GM19372 (cell line): ENCODE data around the gene TNFSF12.

Source experiments
- ATAC-seq: cut with Tn5 transposase; IDR thresholded peaks from one replicate; pipeline ENCODE4 v1.9.1; 2021; ENCODE audit warnings: mild to moderate bottlenecking, low read depth, moderate library complexity; ENCODE audit not compliant: unreplicated experiment

Gene TNFSF12, protein sequence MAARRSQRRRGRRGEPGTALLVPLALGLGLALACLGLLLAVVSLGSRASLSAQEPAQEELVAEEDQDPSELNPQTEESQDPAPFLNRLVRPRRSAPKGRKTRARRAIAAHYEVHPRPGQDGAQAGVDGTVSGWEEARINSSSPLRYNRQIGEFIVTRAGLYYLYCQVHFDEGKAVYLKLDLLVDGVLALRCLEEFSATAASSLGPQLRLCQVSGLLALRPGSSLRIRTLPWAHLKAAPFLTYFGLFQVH

DNA sequence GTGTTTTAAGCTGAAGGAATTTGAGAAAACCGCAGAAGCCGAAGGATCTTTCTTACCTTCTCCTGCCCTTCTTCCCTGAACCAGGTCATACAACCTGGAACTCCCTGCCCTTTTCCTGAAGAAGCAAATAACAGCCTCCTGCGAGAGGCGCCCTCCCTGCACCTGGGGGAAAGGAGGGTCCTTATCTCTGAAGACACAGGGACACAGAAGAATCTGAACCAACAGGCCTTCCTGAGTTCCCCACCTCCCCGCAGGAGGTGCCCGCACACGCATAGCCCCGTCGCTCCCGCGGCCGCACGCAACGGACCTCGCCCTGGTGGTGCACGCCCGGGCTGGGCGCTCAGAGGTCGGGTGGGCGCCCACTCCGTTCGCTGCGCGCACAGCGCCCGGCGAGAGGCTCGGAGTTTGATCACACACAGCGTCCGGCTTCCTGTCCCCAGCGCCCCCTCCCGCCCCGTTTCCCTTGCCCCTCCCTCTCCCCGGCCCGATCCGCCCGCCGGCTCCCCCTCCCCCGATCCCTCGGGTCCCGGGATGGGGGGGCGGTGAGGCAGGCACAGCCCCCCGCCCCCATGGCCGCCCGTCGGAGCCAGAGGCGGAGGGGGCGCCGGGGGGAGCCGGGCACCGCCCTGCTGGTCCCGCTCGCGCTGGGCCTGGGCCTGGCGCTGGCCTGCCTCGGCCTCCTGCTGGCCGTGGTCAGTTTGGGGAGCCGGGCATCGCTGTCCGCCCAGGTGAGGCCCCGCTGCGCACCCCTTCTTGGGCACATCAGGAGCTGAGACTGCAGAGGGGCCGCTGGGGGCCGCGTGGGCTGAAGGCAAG is at the start of gene TNFSF12:
TNFSF12 (plus strand) TSS at position 474 of the 816 bp plus-strand sequence; CDS start at position 570, 96 bp downstream.
- ATAC-seq, result no peak

DNA sequence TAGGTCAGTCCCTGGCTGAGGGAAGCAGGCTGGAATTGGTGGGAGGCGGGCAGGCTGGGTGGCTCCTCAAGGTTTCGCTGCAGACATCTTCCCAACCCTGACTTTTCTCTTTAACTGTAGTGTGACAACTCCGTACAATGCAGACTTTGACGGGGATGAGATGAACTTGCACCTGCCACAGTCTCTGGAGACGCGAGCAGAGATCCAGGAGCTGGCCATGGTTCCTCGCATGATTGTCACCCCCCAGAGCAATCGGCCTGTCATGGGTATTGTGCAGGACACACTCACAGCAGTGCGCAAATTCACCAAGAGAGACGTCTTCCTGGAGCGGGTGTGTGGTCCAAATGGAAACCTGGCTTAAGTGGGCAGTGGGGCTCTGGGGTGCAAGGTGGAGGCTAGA is 49.7 kb upstream of the TNFSF12 start:
- no peak for ATAC-seq

DNA sequence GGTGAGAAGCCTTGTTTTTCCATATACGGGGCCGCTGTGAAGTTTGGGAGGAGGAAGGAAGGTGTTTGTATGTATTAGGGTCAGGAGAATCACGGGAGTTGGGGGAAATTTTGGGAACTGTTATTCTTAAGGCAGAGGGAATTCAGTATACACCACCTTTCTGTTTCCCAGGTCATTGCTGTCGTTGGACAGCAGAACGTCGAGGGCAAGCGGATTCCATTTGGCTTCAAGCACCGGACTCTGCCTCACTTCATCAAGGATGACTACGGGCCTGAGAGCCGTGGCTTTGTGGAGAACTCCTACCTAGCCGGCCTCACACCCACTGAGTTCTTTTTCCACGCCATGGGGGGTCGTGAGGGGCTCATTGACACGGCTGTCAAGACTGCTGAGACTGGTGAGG is 47.1 kb upstream of the TNFSF12 start:
- ATAC-seq, result no peak

DNA sequence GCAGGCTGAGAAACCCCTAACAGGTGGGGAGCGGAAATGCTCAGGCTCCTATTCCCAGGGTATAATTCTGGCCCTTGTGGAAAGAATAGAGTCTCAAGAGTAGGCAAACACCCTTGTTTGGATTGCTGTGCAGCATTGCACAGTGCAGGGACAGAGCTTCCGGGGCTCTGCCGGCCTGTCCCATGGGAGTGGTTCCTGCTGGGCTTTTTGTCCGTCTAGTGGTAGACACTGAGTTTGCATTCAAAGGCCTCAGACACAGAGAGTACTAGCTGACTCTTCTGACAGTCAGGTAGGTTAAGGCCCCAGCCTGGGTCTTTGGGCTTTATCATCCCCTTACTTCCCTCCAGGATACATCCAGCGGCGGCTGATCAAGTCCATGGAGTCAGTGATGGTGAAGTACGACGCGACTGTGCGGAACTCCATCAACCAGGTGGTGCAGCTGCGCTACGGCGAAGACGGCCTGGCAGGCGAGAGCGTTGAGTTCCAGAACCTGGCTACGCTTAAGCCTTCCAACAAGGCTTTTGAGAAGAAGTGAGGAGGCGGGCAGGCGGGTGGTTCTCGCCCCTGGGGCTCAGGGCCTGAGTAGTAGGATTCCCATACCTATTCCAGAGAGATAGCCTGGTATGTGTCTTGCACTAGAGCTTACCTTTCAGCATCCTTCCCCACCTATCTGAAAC is 46.5 kb upstream of the TNFSF12 start:
- no peak for ATAC-seq

DNA sequence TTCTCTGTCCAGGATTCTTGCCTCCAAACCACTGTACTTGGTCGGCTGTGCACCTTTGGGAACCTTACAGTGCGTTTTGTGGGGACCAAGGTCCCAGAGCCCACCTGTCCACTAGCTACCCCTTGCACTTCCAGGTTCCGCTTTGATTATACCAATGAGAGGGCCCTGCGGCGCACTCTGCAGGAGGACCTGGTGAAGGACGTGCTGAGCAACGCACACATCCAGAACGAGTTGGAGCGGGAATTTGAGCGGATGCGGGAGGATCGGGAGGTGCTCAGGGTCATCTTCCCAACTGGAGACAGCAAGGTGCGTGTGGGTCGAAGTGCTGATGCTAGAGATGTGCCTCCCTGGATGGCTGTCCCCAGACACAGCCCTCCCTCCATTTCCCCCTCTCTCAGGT is 45.9 kb upstream of the TNFSF12 start:
- no peak for ATAC-seq

DNA sequence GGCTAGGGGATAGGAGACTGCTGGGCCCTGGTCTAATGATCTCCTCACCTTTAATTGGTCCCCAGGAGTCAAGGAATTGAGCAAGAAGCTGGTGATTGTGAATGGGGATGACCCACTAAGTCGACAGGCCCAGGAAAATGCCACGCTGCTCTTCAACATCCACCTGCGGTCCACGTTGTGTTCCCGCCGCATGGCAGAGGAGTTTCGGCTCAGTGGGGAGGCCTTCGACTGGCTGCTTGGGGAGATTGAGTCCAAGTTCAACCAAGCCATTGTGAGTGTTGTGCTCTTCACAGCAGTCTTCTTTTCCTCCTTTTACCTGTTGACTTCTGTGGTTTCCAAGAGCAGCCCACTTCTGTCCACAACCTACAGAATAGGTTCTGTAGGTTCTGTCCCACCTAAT is 45.3 kb upstream of the TNFSF12 start:
- ATAC-seq, result no peak

DNA sequence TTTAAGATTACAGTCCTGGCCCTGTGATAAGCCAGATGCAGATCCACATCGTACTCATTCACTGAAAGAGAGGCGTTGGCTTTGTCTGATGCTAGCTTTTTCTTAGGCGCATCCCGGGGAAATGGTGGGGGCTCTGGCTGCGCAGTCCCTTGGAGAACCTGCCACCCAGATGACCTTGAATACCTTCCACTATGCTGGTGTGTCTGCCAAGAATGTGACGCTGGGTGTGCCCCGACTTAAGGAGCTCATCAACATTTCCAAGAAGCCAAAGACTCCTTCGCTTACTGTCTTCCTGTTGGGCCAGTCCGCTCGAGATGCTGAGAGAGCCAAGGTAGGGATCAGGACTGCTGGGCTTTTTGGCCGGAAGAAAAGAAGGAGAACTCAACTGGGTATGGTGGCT is 40.7 kb upstream of the TNFSF12 start:
- ATAC-seq, result no peak

DNA sequence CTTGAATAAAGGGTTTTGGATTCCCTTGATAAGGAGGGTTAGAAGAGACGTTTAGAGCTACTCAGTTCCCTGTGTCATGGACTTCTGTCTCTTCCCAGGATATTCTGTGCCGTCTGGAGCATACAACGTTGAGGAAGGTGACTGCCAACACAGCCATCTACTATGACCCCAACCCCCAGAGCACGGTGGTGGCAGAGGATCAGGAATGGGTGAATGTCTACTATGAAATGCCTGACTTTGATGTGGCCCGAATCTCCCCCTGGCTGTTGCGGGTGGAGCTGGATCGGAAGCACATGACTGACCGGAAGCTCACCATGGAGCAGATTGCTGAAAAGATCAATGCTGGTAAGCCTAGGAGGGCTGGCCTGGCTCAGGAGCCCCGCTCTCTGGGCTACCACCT is 40.0 kb upstream of the TNFSF12 start:
- ATAC-seq, result no peak

DNA sequence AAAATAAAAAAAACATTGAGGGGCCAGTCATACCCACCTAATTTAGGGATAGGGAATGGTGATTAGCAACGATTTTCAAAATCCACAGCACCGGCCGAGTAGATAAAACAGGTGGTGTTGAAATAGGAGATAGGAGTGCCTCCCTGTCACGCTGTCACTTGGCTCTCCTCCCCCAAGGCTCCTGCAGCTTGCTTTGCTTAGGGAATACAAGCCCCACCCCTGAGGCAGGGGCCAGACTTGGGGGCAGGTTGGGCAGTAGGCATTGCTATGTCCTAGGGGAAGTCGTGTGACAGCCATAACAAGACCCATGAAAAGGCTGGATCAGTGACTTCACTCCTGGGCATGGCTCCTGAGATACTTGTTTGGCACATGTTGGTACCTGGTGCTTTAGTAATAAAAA is 38.9 kb upstream of the TNFSF12 start:
- no peak for ATAC-seq

DNA sequence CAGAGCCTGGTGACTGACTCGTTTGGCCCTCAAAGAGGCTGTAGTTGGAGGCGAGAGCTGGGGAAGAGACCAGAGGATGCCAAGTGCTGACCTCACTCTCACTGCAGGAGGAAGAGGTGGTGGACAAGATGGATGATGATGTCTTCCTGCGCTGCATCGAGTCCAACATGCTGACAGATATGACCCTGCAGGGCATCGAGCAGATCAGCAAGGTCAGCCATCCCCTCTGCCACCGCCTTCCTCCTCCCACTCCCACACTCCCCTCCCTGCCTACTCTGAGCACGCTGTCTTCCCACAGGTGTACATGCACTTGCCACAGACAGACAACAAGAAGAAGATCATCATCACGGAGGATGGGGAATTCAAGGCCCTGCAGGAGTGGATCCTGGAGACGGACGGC is 37.8 kb upstream of the TNFSF12 start:
- ATAC-seq, result no peak

DNA sequence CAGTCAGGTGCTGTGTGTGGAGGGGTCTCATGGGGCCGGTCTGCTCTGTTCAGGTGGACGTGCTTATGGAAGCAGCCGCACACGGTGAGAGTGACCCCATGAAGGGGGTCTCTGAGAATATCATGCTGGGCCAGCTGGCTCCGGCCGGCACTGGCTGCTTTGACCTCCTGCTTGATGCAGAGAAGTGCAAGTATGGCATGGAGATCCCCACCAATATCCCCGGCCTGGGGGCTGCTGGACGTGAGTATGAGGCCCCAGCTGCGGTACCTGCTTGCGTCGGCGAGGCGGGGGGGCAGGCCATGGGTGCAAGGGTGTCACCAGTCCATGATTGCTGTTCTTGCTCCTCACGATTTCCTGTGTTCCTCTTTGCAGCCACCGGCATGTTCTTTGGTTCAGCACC is 36.8 kb upstream of the TNFSF12 start:
- ATAC-seq, result no peak

DNA sequence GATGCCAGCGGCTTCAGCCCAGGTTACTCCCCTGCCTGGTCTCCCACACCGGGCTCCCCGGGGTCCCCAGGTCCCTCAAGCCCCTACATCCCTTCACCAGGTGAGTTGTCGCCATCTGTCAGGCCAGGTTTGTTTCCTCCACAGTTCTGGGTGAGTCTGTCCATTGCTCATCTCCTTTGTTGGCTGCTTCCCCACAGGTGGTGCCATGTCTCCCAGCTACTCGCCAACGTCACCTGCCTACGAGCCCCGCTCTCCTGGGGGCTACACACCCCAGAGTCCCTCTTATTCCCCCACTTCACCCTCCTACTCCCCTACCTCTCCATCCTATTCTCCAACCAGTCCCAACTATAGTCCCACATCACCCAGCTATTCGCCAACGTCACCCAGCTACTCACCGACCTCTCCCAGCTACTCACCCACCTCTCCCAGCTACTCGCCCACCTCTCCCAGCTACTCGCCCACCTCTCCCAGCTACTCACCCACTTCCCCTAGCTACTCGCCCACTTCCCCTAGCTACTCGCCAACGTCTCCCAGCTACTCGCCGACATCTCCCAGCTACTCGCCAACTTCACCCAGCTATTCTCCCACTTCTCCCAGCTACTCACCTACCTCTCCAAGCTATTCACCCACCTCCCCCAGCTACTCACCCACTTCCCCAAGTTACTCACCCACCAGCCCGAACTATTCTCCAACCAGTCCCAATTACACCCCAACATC is 35.9 kb upstream of the TNFSF12 start:
- no peak for ATAC-seq

DNA sequence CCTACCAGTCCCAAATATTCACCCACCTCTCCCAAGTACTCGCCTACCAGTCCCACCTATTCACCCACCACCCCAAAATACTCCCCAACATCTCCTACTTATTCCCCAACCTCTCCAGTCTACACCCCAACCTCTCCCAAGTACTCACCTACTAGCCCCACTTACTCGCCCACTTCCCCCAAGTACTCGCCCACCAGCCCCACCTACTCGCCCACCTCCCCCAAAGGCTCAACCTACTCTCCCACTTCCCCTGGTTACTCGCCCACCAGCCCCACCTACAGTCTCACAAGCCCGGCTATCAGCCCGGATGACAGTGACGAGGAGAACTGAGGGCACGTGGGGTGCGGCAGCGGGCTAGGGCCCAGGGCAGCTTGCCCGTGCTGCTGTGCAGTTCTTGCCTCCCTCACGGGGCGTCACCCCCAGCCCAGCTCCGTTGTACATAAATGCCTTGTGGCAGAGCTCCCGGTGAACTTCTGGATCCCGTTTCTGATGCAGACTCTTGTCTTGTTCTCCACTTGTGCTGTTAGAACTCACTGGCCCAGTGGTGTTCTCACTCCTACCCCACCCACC is 34.9 kb upstream of the TNFSF12 start:
- no peak for ATAC-seq

DNA sequence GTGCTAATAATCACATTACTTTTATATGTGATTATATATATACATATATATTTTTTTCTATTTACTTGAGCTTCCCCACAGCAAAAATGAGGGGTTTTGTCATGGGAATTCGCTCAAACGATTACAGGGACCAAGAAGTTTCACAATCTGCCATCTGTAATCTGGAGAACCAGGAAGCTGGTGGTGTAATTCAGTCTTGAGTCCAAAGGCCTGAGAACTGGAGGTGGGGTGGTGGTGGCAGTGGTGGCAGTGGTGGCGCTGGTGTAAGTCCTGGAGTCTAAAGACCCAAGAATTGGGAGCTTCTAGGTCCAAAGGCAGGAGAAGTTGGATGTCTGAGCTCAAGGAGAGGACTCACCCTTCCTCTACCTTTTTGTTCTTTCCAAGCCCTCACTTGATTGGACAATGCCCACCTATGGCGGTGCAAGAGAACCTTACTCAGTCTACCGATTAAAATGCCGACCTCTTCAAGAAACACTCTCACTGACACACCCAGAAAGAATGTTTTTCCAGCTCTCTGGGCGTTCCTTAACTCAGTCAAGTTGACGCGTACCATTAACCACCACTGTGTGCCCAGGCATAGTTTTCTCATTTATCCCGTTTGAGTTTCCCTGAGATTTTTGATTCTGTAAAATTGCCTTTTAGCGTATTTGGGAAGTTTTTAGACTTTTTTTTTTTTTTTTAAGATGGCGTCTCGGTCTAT is 32.8 kb upstream of the TNFSF12 start:
- ATAC-seq, result no peak

DNA sequence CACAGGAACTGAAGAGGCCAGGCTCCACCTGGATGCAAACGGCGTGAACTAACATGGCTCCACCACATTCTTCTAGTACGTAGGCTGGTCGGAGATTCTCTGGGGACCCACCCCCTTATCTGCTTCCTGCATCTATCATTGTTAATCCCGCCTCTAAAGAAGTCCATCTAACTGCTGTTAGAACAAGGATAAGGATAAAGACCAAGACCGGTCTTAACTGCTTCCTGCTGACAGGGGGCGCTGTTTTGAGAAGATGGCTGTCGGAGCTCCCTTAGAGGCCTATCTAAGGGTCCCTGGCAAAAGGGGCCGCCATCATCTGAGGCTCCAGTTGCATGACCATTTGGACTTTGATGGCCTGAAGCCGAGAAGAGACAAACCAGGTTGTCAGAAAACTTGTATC is 25.8 kb upstream of the TNFSF12 start:
- no peak for ATAC-seq

DNA sequence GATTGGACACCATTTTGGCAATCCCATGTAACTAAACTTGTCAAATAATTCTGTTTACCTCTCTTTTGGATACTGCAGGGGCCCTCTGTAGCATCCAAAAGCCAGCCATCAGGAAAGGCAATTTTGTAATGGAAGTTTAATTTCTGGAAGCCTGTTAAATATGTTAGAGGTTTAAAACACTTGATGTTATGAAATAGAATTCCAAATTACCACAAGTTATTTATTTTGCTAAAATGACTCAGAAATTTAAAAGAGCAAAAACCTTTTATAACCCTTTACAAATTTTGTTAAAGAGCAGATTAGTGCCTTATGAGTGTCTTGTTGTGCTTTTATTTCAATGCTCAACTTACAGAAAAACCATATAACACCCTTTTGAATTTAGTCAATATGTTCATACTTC is 20.0 kb upstream of the TNFSF12 start:
- no peak for ATAC-seq

DNA sequence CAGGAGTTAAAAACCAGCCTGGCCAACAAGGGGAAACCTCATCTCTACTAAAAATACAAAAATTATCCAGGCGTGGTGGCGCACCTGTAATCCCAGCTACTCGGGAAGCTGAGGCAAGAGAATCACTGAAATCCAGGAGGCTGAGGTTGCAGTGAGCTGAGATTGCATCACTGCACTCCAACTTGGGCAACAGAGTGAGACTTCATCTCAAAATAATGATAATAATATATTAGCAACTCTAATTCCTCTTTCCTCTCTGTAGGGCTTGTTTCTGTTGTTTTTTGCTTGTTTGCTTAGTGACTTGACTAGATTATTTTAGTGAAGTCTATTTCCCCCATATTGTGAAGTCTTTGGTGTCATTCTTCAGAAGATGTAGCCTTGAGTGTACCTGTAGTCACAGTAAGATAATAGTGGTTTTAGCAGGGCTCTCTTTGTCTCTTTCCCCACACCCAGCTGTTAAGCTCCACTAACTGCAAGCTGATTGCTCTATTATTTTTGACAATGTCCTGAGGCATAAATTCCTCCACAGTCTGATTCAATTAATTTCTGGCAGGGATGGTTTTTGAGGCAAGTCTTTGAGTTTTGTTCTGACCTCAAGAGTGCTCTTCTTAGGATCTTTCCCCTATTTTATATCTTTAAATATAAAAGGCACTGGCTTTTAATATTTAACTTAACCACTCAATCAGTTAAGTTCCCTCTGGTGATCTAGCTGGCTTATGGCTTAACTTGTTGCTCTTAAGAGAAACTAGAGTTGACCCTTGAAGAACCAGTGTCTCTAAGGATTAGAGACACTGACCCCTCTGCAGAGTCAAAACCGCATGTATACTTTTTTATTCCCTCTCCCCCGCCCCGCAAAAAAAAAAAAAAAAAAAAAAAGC is 18.6 kb upstream of the TNFSF12 start:
- no peak for ATAC-seq

DNA sequence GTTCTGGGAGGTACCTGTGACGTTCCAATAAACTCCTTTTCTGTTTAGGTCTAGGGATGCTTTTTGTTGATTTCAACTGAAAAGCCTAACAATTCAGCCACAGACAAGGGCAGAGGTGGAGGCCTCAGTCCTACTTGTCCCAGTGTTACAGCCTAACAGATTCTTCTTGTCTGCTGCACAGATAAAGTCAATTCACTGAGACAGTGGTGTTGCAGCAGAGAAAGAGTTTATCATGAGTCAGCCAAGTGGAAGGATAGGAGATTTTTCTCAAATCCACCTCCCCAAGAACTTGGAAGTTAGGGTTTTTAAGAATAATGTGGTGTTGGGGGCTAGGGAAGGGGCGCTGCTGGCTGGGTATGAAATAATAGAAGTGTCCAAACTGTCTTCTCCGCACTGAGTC is 10.8 kb upstream of the TNFSF12 start:
- ATAC-seq, result no peak

DNA sequence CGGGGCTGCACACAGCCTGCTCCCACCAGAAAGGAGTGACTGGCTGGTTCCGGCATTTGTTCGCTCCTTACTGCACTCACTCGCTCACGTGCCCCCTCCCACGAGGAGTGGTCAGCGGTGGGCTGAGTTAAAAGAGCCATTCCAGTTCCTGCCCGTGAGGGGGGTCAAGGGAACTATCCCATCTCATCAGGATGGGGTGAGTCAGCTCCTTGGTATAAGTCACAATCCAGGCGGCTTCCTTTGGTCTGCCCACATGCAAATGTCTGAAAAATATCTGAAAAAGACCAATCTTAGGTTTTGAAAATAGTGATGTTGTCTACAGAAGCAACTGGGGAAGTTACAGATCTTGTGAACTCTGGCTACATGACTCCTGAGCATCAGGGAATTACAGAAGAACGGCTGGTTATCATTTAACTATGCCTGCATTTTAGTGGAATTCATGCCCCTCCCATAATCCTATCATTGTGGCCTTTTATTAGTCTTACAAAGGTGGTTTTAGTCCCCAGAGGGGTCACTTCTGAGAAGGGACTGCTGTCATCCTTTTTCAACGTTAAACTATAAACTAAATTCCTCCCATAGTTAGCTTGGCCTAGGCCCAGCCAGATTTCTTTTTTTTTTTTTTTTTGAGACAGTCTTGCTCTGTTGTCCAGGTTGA is 9.8 kb upstream of the TNFSF12 start:
- ATAC-seq, result no peak
